Fibroblast of lung (primary cell): ENCODE data around the gene MPND. TPM values are rescaled to one million over a fixed set of nuclear protein-coding genes. Genes with fewer than 3 reads are reported as not detected.

ENCODE experiments used
- DNase-seq, 2 donors: peaks; one replicate each; pipeline versions ENCODE4 v3.0.0 to v3.0.0-alpha.2; 2010; ENCODE audit warnings: low read depth in 2 of 2
- H2AFZ ChIP-seq: 2 replicates; pipeline ENCODE4 v1.5.1; 2012; ENCODE audit warnings: low read length, control low read depth, inconsistent platforms
- H3K27ac ChIP-seq: 2 replicates; pipeline ENCODE4 v1.5.1; 2011; ENCODE audit warnings: low read length, control low read depth; ENCODE audit not compliant: insufficient read depth
- H3K27me3 ChIP-seq: 2 replicates; pipeline ENCODE4 v1.5.1; 2011; ENCODE audit warnings: mild to moderate bottlenecking, low read length; ENCODE audit not compliant: control insufficient read depth, insufficient read depth
- H3K36me3 ChIP-seq: 2 replicates; pipeline ENCODE4 v1.5.1; 2011; ENCODE audit warnings: low read length; ENCODE audit not compliant: control insufficient read depth, insufficient read depth
- H3K4me1 ChIP-seq: 2 replicates; pipeline ENCODE4 v1.5.1; 2011; ENCODE audit warnings: low read length; ENCODE audit not compliant: control insufficient read depth, insufficient read depth; ENCODE audit errors: extremely low read depth
- H3K4me2 ChIP-seq: 2 replicates; pipeline ENCODE4 v1.5.1; 2011; ENCODE audit warnings: low read length, control low read depth; ENCODE audit not compliant: insufficient read depth; ENCODE audit errors: extremely low read depth
- H3K4me3 ChIP-seq, 4 experiments: fragments of 200-600 bp in 1 of 4; sonication (generic) in 1 of 4; replicated peaks in 1 of 4; 2 replicates each; pipeline ENCODE4 v1.5.1; 2011 to 2016; ENCODE audit warnings: low read length in 4 of 4, low read depth in 3 of 4, mild to moderate bottlenecking in 3 of 4, control low read depth in 2 of 4, inconsistent platforms in 1 of 4, mixed read lengths in 1 of 4; ENCODE audit not compliant: insufficient read depth in 1 of 4; ENCODE audit errors: control extremely low read depth in 1 of 4
- H3K79me2 ChIP-seq: 2 replicates; pipeline ENCODE4 v1.5.1; 2012; ENCODE audit warnings: mild to moderate bottlenecking, low read length, inconsistent platforms; ENCODE audit not compliant: control insufficient read depth, insufficient read depth
- H3K9ac ChIP-seq: 2 replicates; pipeline ENCODE4 v1.5.1; 2011; ENCODE audit warnings: mild to moderate bottlenecking, low read length, control low read depth; ENCODE audit not compliant: insufficient read depth
- H3K9me3 ChIP-seq: 2 replicates; pipeline ENCODE4 v1.5.1; 2012; ENCODE audit warnings: low read depth, low read length; ENCODE audit not compliant: control insufficient read depth, insufficient read depth
- H4K20me1 ChIP-seq: 2 replicates; pipeline ENCODE4 v1.5.1; 2011; ENCODE audit warnings: low read length; ENCODE audit not compliant: control insufficient read depth, insufficient read depth; ENCODE audit errors: extremely low read depth
- CTCF ChIP-seq, 2 donors: IDR thresholded peaks in 1 of 2; conservative IDR thresholded peaks in 1 of 2; 1 replicate in 1 of 2; 2 replicates in 1 of 2; pipeline ENCODE4 v1.5.1; 2011 to 2012; ENCODE audit warnings: low read length in 2 of 2, control low read depth in 1 of 2, inconsistent platforms in 1 of 2, low read depth in 1 of 2, mild to moderate bottlenecking in 1 of 2
- EZH2 ChIP-seq: IDR thresholded peaks from 2 replicates; pipeline ENCODE4 v1.5.1; 2012; ENCODE audit warnings: low read length, control low read depth, mild to moderate bottlenecking; ENCODE audit errors: missing control alignments
- polyA plus RNA-seq, 2 donors: library from polyadenylated mRNA; depleted of rRNA in 1 of 2; stranded (reverse) in 1 of 2; unstranded in 1 of 2; fragments of >200 nt; gene quantifications; 2 replicates each; pipeline ENCODE4 v1.2.1, GENCODE V29; 2011 to 2012; ENCODE audit warnings: missing spikeins in 1 of 2
- total RNA-seq: library from RNA; depleted of rRNA; stranded (reverse); fragments of >200 nt; gene quantifications from 2 replicates; pipeline ENCODE4 v1.2.1, GENCODE V29; 2014

Gene MPND
- total and polyA plus RNA-seq, 2 donors (not counting 1 experiment from before 2014, with no cell fraction given): 2.7 to 7.1 TPM

GRCh38 chr19:4375164-4376027 lies 32.0 kb downstream of the MPND start:
- H3K79me2 ChIP-seq: peaks cover 82% of the 10 kb centered on the region
- no peak overlapping the region for H3K4me3 ChIP-seq
- H3K36me3 ChIP-seq: peaks cover 10% of the 10 kb centered on the region
- no peaks in the 10 kb centered on the region for H3K9me3 ChIP-seq
- H3K9ac ChIP-seq: peak overlapping the region; percentile 59
- peak overlapping the region; percentile 77 for H3K27ac ChIP-seq
- peaks cover 49% of the 10 kb centered on the region for H3K4me1 ChIP-seq
- TF ChIP-seq CTCF (conservative IDR thresholded peaks at IDR 0.05 in 1 of 2, IDR thresholded peaks at IDR 0.05 in 1 of 2; ENCODE audit: low read depth in 1 of 2, low read length in 2 of 2) (peak; percentile 35 to 63), EZH2 (no peak)
- peak; percentile 76 to 85 for DNase-seq
- H2AFZ ChIP-seq: no peak overlapping the region
- H3K27me3 ChIP-seq: no peaks in the 10 kb centered on the region
- no peak overlapping the region for H3K4me2 ChIP-seq
- no peaks in the 10 kb centered on the region for H4K20me1 ChIP-seq

- H3K9me3 ChIP-seq: no peaks in the 10 kb centered on the region
- peaks cover 49% of the 10 kb centered on the region for H3K4me1 ChIP-seq
- peaks cover 80% of the 10 kb centered on the region for H3K79me2 ChIP-seq
- H3K4me3 ChIP-seq: no peak overlapping the region
- TF ChIP-seq CTCF (conservative IDR thresholded peaks at IDR 0.05 in 1 of 2, IDR thresholded peaks at IDR 0.05 in 1 of 2; ENCODE audit: low read depth in 1 of 2, low read length in 2 of 2): no peak
- no peak for TF ChIP-seq EZH2
- no peak for DNase-seq
- H3K4me2 ChIP-seq: peak overlapping the region; percentile 0
- H3K27ac ChIP-seq: peak overlapping the region; percentile 42
- H4K20me1 ChIP-seq: no peaks in the 10 kb centered on the region
- H3K36me3 ChIP-seq: peaks cover 10% of the 10 kb centered on the region
- no peak overlapping the region for H2AFZ ChIP-seq
- H3K27me3 ChIP-seq: no peaks in the 10 kb centered on the region
- H3K9ac ChIP-seq: no peak overlapping the region
These were observed 32.8 kb downstream of the MPND start for GRCh38 chr19:4376028-4376670.

GRCh38 chr19:4376671-4376990 lies 33.3 kb downstream of the MPND start:
- Histone ChIP-seq H3K27ac (peak overlapping the region; percentile 42), H3K79me2 (peaks cover 78% of the 10 kb centered on the region), H3K9me3 (no peaks in the 10 kb centered on the region), H3K4me2 (no peak overlapping the region), H3K9ac (no peak overlapping the region), H3K4me3 (no peak overlapping the region), H3K27me3 (no peaks in the 10 kb centered on the region), H4K20me1 (no peaks in the 10 kb centered on the region), H3K4me1 (peaks cover 49% of the 10 kb centered on the region), H3K36me3 (peaks cover 6% of the 10 kb centered on the region), H2AFZ (no peak overlapping the region)
- TF ChIP-seq EZH2 (no peak), CTCF (conservative IDR thresholded peaks at IDR 0.05 in 1 of 2, IDR thresholded peaks at IDR 0.05 in 1 of 2; ENCODE audit: low read depth in 1 of 2, low read length in 2 of 2) (no peak)
- no peak for DNase-seq
